ENCODE results near the gene TRIL. TPM values are rescaled to one million over a fixed set of nuclear protein-coding genes. Genes with fewer than 3 reads are reported as not detected.

Gene TRIL, protein sequence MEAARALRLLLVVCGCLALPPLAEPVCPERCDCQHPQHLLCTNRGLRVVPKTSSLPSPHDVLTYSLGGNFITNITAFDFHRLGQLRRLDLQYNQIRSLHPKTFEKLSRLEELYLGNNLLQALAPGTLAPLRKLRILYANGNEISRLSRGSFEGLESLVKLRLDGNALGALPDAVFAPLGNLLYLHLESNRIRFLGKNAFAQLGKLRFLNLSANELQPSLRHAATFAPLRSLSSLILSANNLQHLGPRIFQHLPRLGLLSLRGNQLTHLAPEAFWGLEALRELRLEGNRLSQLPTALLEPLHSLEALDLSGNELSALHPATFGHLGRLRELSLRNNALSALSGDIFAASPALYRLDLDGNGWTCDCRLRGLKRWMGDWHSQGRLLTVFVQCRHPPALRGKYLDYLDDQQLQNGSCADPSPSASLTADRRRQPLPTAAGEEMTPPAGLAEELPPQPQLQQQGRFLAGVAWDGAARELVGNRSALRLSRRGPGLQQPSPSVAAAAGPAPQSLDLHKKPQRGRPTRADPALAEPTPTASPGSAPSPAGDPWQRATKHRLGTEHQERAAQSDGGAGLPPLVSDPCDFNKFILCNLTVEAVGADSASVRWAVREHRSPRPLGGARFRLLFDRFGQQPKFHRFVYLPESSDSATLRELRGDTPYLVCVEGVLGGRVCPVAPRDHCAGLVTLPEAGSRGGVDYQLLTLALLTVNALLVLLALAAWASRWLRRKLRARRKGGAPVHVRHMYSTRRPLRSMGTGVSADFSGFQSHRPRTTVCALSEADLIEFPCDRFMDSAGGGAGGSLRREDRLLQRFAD
- 15.1 TPM for total RNA-seq

- no peaks in the 10 kb centered on the region for H3K9me3 ChIP-seq (ENCODE audit: control insufficient read depth in 3 of 3, low read length in 3 of 3)
- H3K27ac ChIP-seq (ENCODE audit: low read depth, low read length), result peak within 1 kb of the TSS; percentile 44
- H3K9ac ChIP-seq (ENCODE audit: low read depth in 1 of 3, low read length in 3 of 3), result peak within 1 kb of the TSS; percentile 33 to 76 (median 59)
- H3K36me3 ChIP-seq (ENCODE audit: control insufficient read depth in 3 of 3, insufficient read depth in 3 of 3, low read length in 3 of 3), result no peaks in the 10 kb centered on the region
- H3K27me3 ChIP-seq (ENCODE audit: control insufficient read depth in 3 of 3, insufficient read depth in 3 of 3, low read length in 3 of 3), result peaks cover 19 to 43% (median 31%) of the 10 kb centered on the region in 3 donors
- peak within 1 kb of the TSS; percentile 75 to 83 (median 77) for H3K4me3 ChIP-seq (ENCODE audit: low read length in 3 of 3)
- peaks cover 28 to 32% (median 30%) of the 10 kb centered on the region in 3 donors for H3K4me1 ChIP-seq (ENCODE audit: control insufficient read depth in 3 of 3, insufficient read depth in 3 of 3, low read length in 3 of 3)
Observed at GRCh38 chr7:28958235-28958979, at the start of gene TRIL. TRIL (minus strand) TSS chr7:28958330; CDS start chr7:28958046, 284 bp downstream.

DNA sequence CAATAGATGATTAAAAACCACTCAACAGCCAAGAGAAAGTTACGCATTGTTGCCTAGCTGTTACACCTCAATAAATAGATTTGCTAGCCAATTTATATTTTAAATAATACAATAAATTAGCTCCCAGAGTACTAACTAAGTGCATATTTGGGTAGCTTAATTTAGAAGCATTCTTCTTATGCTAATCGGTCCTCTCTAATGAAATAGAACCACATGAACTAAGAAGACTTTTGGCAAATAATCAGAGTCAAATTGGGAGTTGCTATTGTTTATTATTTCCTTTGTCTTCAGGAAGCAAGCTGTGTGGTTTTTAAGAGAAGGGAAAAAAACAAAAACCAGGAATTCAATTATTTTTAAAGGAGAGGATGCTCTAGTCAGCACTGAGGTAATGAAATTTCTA lies 49.0 kb upstream of the TRIL start:
- H3K4me3 ChIP-seq (ENCODE audit: low read length in 3 of 3), result no peak overlapping the region
- H3K9me3 ChIP-seq (ENCODE audit: control insufficient read depth in 3 of 3, low read length in 3 of 3), result no peaks in the 10 kb centered on the region
- no peaks in the 10 kb centered on the region for H3K4me1 ChIP-seq (ENCODE audit: control insufficient read depth in 3 of 3, insufficient read depth in 3 of 3, low read length in 3 of 3)
- H3K36me3 ChIP-seq (ENCODE audit: control insufficient read depth in 3 of 3, insufficient read depth in 3 of 3, low read length in 3 of 3), result no peaks in the 10 kb centered on the region
- no peak overlapping the region for H3K9ac ChIP-seq (ENCODE audit: low read depth in 1 of 3, low read length in 3 of 3)
- no peaks in the 10 kb centered on the region for H3K27me3 ChIP-seq (ENCODE audit: control insufficient read depth in 3 of 3, insufficient read depth in 3 of 3, low read length in 3 of 3)
- no peak overlapping the region for H3K27ac ChIP-seq (ENCODE audit: low read depth, low read length)

GRCh38 chr7:29005829-29006228 lies 47.7 kb upstream of the TRIL start:
- Histone ChIP-seq H3K9me3 (ENCODE audit: control insufficient read depth in 3 of 3, low read length in 3 of 3) (no peaks in the 10 kb centered on the region), H3K36me3 (ENCODE audit: control insufficient read depth in 3 of 3, insufficient read depth in 3 of 3, low read length in 3 of 3) (no peaks in the 10 kb centered on the region), H3K9ac (ENCODE audit: low read depth in 1 of 3, low read length in 3 of 3) (no peak overlapping the region), H3K27me3 (ENCODE audit: control insufficient read depth in 3 of 3, insufficient read depth in 3 of 3, low read length in 3 of 3) (no peaks in the 10 kb centered on the region), H3K4me3 (ENCODE audit: low read length in 3 of 3) (no peak overlapping the region), H3K4me1 (ENCODE audit: control insufficient read depth in 3 of 3, insufficient read depth in 3 of 3, low read length in 3 of 3) (no peaks in the 10 kb centered on the region), H3K27ac (ENCODE audit: low read depth, low read length) (no peak overlapping the region)

GRCh38 chr7:29005406-29005805 lies 47.3 kb upstream of the TRIL start:
- H3K27ac ChIP-seq (ENCODE audit: low read depth, low read length), result no peak overlapping the region
- peaks cover 0 to 2% (median 0%) of the 10 kb centered on the region in 3 donors for H3K36me3 ChIP-seq (ENCODE audit: control insufficient read depth in 3 of 3, insufficient read depth in 3 of 3, low read length in 3 of 3)
- no peaks in the 10 kb centered on the region for H3K4me1 ChIP-seq (ENCODE audit: control insufficient read depth in 3 of 3, insufficient read depth in 3 of 3, low read length in 3 of 3)
- H3K27me3 ChIP-seq (ENCODE audit: control insufficient read depth in 3 of 3, insufficient read depth in 3 of 3, low read length in 3 of 3), result no peaks in the 10 kb centered on the region
- no peaks in the 10 kb centered on the region for H3K9me3 ChIP-seq (ENCODE audit: control insufficient read depth in 3 of 3, low read length in 3 of 3)
- no peak overlapping the region for H3K9ac ChIP-seq (ENCODE audit: low read depth in 1 of 3, low read length in 3 of 3)
- H3K4me3 ChIP-seq (ENCODE audit: low read length in 3 of 3), result no peak overlapping the region

DNA sequence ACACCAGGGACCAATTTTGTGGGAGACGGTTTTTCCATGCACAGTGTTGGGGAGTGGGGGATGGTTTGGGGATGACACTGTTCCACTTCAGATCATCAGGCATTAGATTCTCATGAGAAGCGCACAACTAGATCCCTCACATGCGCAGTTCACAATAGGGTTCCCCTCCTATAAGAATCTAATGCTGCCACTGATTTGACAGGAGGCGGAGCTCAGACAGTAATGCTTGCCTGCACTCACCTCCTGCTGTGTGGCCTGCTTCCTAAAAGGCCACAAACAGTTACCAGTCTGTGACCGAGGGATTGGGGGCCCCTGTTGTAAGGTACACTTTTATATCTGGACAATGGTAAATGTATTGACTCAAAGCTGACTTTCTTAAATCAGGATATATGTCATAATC lies 45.6 kb upstream of the TRIL start:
- H3K9me3 ChIP-seq (ENCODE audit: control insufficient read depth in 3 of 3, low read length in 3 of 3), result no peaks in the 10 kb centered on the region
- H3K4me3 ChIP-seq (ENCODE audit: low read length in 3 of 3), result no peak overlapping the region
- H3K27me3 ChIP-seq (ENCODE audit: control insufficient read depth in 3 of 3, insufficient read depth in 3 of 3, low read length in 3 of 3), result no peaks in the 10 kb centered on the region
- peaks cover 0 to 2% (median 0%) of the 10 kb centered on the region in 3 donors for H3K36me3 ChIP-seq (ENCODE audit: control insufficient read depth in 3 of 3, insufficient read depth in 3 of 3, low read length in 3 of 3)
- H3K9ac ChIP-seq (ENCODE audit: low read depth in 1 of 3, low read length in 3 of 3), result no peak overlapping the region
- no peaks in the 10 kb centered on the region for H3K4me1 ChIP-seq (ENCODE audit: control insufficient read depth in 3 of 3, insufficient read depth in 3 of 3, low read length in 3 of 3)
- H3K27ac ChIP-seq (ENCODE audit: low read depth, low read length), result no peak overlapping the region

GRCh38 chr7:29000717-29001076 lies 42.6 kb upstream of the TRIL start:
- Histone ChIP-seq H3K27ac (ENCODE audit: low read depth, low read length) (no peak overlapping the region), H3K36me3 (ENCODE audit: control insufficient read depth in 3 of 3, insufficient read depth in 3 of 3, low read length in 3 of 3) (peaks cover 0 to 2% (median 0%) of the 10 kb centered on the region in 3 donors), H3K9me3 (ENCODE audit: control insufficient read depth in 3 of 3, low read length in 3 of 3) (no peaks in the 10 kb centered on the region), H3K4me1 (ENCODE audit: control insufficient read depth in 3 of 3, insufficient read depth in 3 of 3, low read length in 3 of 3) (peaks cover 3 to 5% (median 3%) of the 10 kb centered on the region in 3 donors), H3K4me3 (ENCODE audit: low read length in 3 of 3) (no peak overlapping the region), H3K9ac (ENCODE audit: low read depth in 1 of 3, low read length in 3 of 3) (no peak overlapping the region), H3K27me3 (ENCODE audit: control insufficient read depth in 3 of 3, insufficient read depth in 3 of 3, low read length in 3 of 3) (no peaks in the 10 kb centered on the region)

DNA sequence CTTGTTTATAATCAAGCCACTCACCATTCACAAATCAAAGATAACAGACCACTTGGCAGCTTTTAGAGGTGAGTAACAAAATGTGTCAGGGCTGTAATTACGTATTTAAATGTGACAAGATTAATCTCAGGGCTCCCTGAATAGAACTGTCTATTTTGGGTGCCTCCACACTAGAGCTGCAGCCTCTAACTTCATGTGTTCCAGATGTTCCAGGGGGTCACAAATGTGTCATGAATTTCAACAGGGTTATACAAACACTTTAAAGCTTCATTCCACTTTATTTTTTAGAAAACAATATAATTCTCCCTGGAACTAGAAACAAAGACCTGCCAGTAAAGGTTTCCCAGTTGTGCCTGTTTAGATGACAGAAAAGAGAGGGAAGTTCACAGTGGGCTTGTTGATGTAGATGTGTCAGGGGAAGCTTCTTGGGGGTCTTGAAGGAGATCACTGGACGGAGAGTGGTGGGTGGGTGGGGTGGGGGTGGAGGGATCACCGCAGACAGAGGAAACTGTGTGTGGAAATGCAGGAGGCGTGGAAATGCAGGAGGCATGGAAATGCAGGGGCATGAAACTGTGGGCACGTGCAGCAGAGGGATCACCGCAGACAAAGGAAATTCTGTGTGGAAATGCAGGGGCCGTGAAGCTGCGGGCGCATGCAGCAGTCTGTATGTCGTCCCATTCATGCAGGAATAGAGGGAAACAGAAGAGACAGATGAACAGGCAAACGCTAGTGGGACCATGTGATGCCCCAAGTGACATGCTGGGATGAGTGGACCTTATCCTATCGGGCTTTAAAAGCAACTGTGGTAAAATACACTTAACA lies 42.0 kb upstream of the TRIL start:
- no peak overlapping the region for H3K9ac ChIP-seq (ENCODE audit: low read depth in 1 of 3, low read length in 3 of 3)
- peaks cover 0 to 2% (median 0%) of the 10 kb centered on the region in 3 donors for H3K36me3 ChIP-seq (ENCODE audit: control insufficient read depth in 3 of 3, insufficient read depth in 3 of 3, low read length in 3 of 3)
- no peak overlapping the region for H3K4me3 ChIP-seq (ENCODE audit: low read length in 3 of 3)
- H3K27me3 ChIP-seq (ENCODE audit: control insufficient read depth in 3 of 3, insufficient read depth in 3 of 3, low read length in 3 of 3), result no peaks in the 10 kb centered on the region
- no peaks in the 10 kb centered on the region for H3K9me3 ChIP-seq (ENCODE audit: control insufficient read depth in 3 of 3, low read length in 3 of 3)
- peaks cover 3 to 5% (median 3%) of the 10 kb centered on the region in 3 donors for H3K4me1 ChIP-seq (ENCODE audit: control insufficient read depth in 3 of 3, insufficient read depth in 3 of 3, low read length in 3 of 3)
- H3K27ac ChIP-seq (ENCODE audit: low read depth, low read length), result no peak overlapping the region

GRCh38 chr7:28999427-28999826 lies 41.3 kb upstream of the TRIL start:
- peaks cover 3 to 5% (median 3%) of the 10 kb centered on the region in 3 donors for H3K4me1 ChIP-seq (ENCODE audit: control insufficient read depth in 3 of 3, insufficient read depth in 3 of 3, low read length in 3 of 3)
- no peak overlapping the region for H3K27ac ChIP-seq (ENCODE audit: low read depth, low read length)
- no peaks in the 10 kb centered on the region for H3K27me3 ChIP-seq (ENCODE audit: control insufficient read depth in 3 of 3, insufficient read depth in 3 of 3, low read length in 3 of 3)
- no peaks in the 10 kb centered on the region for H3K9me3 ChIP-seq (ENCODE audit: control insufficient read depth in 3 of 3, low read length in 3 of 3)
- H3K9ac ChIP-seq (ENCODE audit: low read depth in 1 of 3, low read length in 3 of 3), result no peak overlapping the region
- H3K4me3 ChIP-seq (ENCODE audit: low read length in 3 of 3), result no peak overlapping the region
- peaks cover 0 to 2% (median 0%) of the 10 kb centered on the region in 3 donors for H3K36me3 ChIP-seq (ENCODE audit: control insufficient read depth in 3 of 3, insufficient read depth in 3 of 3, low read length in 3 of 3)

DNA sequence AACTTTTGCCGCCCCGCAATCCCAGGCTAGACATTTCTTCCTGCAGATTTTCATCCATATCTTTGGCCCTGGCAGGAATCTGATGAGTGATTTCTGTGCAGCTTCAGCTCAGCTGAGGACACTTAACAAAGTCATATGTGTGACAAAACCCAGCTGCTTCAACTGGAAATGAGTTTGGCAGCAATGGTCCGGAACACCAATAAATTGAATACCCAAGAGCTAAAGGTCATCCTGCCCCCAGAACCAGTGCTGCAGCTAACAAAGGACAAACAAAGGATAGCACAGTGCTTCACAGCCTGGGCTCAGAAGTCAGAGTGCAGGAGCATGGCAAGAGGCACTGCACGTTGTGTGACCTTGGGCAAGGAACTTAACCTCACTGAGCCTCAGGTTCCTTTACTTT lies 40.0 kb upstream of the TRIL start:
- H3K36me3 ChIP-seq (ENCODE audit: control insufficient read depth in 3 of 3, insufficient read depth in 3 of 3, low read length in 3 of 3), result peaks cover 0 to 2% (median 0%) of the 10 kb centered on the region in 3 donors
- H3K4me3 ChIP-seq (ENCODE audit: low read length in 3 of 3), result no peak overlapping the region
- H3K27me3 ChIP-seq (ENCODE audit: control insufficient read depth in 3 of 3, insufficient read depth in 3 of 3, low read length in 3 of 3), result no peaks in the 10 kb centered on the region
- H3K9me3 ChIP-seq (ENCODE audit: control insufficient read depth in 3 of 3, low read length in 3 of 3), result no peaks in the 10 kb centered on the region
- no peak overlapping the region for H3K27ac ChIP-seq (ENCODE audit: low read depth, low read length)
- H3K9ac ChIP-seq (ENCODE audit: low read depth in 1 of 3, low read length in 3 of 3), result no peak overlapping the region
- peaks cover 3 to 5% (median 3%) of the 10 kb centered on the region in 3 donors for H3K4me1 ChIP-seq (ENCODE audit: control insufficient read depth in 3 of 3, insufficient read depth in 3 of 3, low read length in 3 of 3)
